IMR-90 (cell line): ENCODE results near the gene NOS2. TPM values are rescaled to one million over a fixed set of nuclear protein-coding genes. Genes with fewer than 3 reads are reported as not detected.
"Not testable (repeated sequence)": the region's sequence is repeated elsewhere in the genome, so short reads cannot be mapped to it uniquely, and the experiment has no call there.

Experiments
- ATAC-seq: fragments of 200-7000 bp; cut with Tn5 transposase; 2 replicates; pipeline ENCODE4 v1.9.1; 2020; ENCODE audit warnings: low read depth, mild to moderate bottlenecking, moderate library complexity
- BruUV-seq: library from RNA; stranded (reverse); fragments of 400-500 nt; replicated peaks from 2 replicates; lab custom pipeline; 2021; lab: Mats Ljungman, UMichigan
- CTCF ChIA-PET: fragments of 300-600 bp; formaldehyde crosslinking; extraction: SDS; loops from one replicate; lab custom pipeline; 2021; ENCODE audit warnings: antibody characterized with exemption; lab: Yijun Ruan, JAX
- POLR2A ChIA-PET: fragments of 300-600 bp; sonication (Branson Sonifier 250); formaldehyde crosslinking; loops from one replicate; lab custom pipeline; 2022; ENCODE audit warnings: antibody characterized with exemption; ENCODE audit not compliant: unreplicated experiment; lab: Charles Lee
- DNase-seq: peaks from one replicate; pipeline ENCODE4 v3.0.0; 2013
- H2AFZ ChIP-seq: replicated peaks from 2 replicates; pipeline ENCODE3; 2013; ENCODE audit warnings: low read length, mild to moderate bottlenecking; ENCODE audit not compliant: poor library complexity
- H2AK5ac ChIP-seq: 2 replicates; pipeline ENCODE4 v1.6.1; 2013; ENCODE audit warnings: low read depth, low read length, inconsistent platforms
- H2AK9ac ChIP-seq: replicated peaks from 2 replicates; pipeline ENCODE3; 2013; ENCODE audit warnings: mild to moderate bottlenecking, low read depth, low read length, moderate library complexity; ENCODE audit not compliant: poor library complexity
- H2BK120ac ChIP-seq: 2 replicates; pipeline ENCODE4 v1.6.1; 2013; ENCODE audit warnings: low read depth, low read length, inconsistent platforms
- H2BK15ac ChIP-seq: 3 replicates; pipeline ENCODE4 v1.6.1; 2013; ENCODE audit warnings: low read depth, low read length, inconsistent platforms
- H2BK20ac ChIP-seq: 2 replicates; pipeline ENCODE4 v1.6.1; 2013; ENCODE audit warnings: low read depth, mild to moderate bottlenecking, inconsistent platforms, low read length, moderate library complexity
- H2BK5ac ChIP-seq: 2 replicates; pipeline ENCODE4 v1.6.1; 2013; ENCODE audit warnings: mild to moderate bottlenecking, low read depth, low read length, inconsistent platforms; ENCODE audit not compliant: poor library complexity, severe bottlenecking
- H3K14ac ChIP-seq: replicated peaks from 2 replicates; pipeline ENCODE4 v1.6.1; 2013; ENCODE audit warnings: low read depth, low read length, inconsistent platforms
- H3K18ac ChIP-seq: 2 replicates; pipeline ENCODE4 v1.6.1; 2013; ENCODE audit warnings: low read depth, low read length, control low read depth
- H3K23ac ChIP-seq: 2 replicates; pipeline ENCODE4 v1.6.1; 2013; ENCODE audit warnings: low read depth, low read length, inconsistent platforms
- H3K27ac ChIP-seq: 2 replicates; pipeline ENCODE4 v1.5.1; 2013; ENCODE audit warnings: mild to moderate bottlenecking, control low read depth, low read length; ENCODE audit not compliant: insufficient read depth
- H3K27me3 ChIP-seq: 2 replicates; pipeline ENCODE4 v1.6.1; 2013; ENCODE audit warnings: low read length; ENCODE audit not compliant: control insufficient read depth, insufficient read depth
- H3K36me3 ChIP-seq: 2 replicates; pipeline ENCODE4 v1.6.1; 2013; ENCODE audit warnings: low read length, mixed read lengths; ENCODE audit not compliant: control insufficient read depth, insufficient read depth
- H3K4ac ChIP-seq: 2 replicates; pipeline ENCODE4 v1.6.1; 2013; ENCODE audit warnings: low read depth, low read length, inconsistent platforms
- H3K4me1 ChIP-seq: 2 replicates; pipeline ENCODE4 v1.6.1; 2013; ENCODE audit warnings: low read length, mixed read lengths; ENCODE audit not compliant: control insufficient read depth, insufficient read depth
- H3K4me2 ChIP-seq: 2 replicates; pipeline ENCODE4 v1.6.1; 2013; ENCODE audit warnings: low read depth, mild to moderate bottlenecking, control low read depth, low read length, moderate library complexity
- H3K4me3 ChIP-seq: 2 replicates; pipeline ENCODE4 v1.5.1; 2013; ENCODE audit warnings: low read depth, mild to moderate bottlenecking, control low read depth, low read length, moderate library complexity; ENCODE audit not compliant: insufficient read depth
- H3K56ac ChIP-seq: 2 replicates; pipeline ENCODE4 v1.6.1; 2013; ENCODE audit warnings: low read length, inconsistent platforms; ENCODE audit not compliant: insufficient read depth; ENCODE audit errors: extremely low read depth
- H3K79me1 ChIP-seq, 2 experiments: 2 replicates each; pipeline ENCODE4 v1.6.1; 2013; ENCODE audit warnings: low read length in 2 of 2, inconsistent platforms in 1 of 2, low read depth in 1 of 2
- H3K9ac ChIP-seq: 2 replicates; pipeline ENCODE4 v1.6.1; 2013; ENCODE audit warnings: low read depth, low read length, control low read depth
- H3K9me1 ChIP-seq: 2 replicates; pipeline ENCODE4 v1.6.1; 2013; ENCODE audit warnings: low read length, inconsistent platforms; ENCODE audit not compliant: insufficient read depth
- H3K9me3 ChIP-seq: 2 replicates; pipeline ENCODE4 v1.6.1; 2013; ENCODE audit warnings: low read length; ENCODE audit not compliant: control insufficient read depth, insufficient read depth
- H4K20me1 ChIP-seq: 2 replicates; pipeline ENCODE4 v1.6.1; 2013; ENCODE audit warnings: low read length, inconsistent platforms; ENCODE audit not compliant: insufficient read depth
- H4K5ac ChIP-seq: 2 replicates; pipeline ENCODE4 v1.6.1; 2013; ENCODE audit warnings: mild to moderate bottlenecking, low read depth, low read length, control low read depth
- H4K8ac ChIP-seq, 2 experiments: 2 replicates each; pipeline ENCODE4 v1.6.1; 2013; ENCODE audit warnings: low read depth in 2 of 2, low read length in 2 of 2, control low read depth in 1 of 2, inconsistent platforms in 1 of 2
- H4K91ac ChIP-seq: 2 replicates; pipeline ENCODE4 v1.6.1; 2013; ENCODE audit warnings: low read depth, low read length, inconsistent platforms; ENCODE audit not compliant: insufficient read depth
- CEBPB ChIP-seq: IDR thresholded peaks from 2 replicates; pipeline ENCODE4 v1.6.1; 2012; ENCODE audit warnings: low read depth, low read length, improper control_type of control experiment
- CHD1 ChIP-seq: IDR thresholded peaks from 2 replicates; pipeline ENCODE4 v1.6.1; 2012; ENCODE audit warnings: low read depth, low read length, improper control_type of control experiment
- POLR2A ChIP-seq: IDR thresholded peaks from 2 replicates; pipeline ENCODE4 v1.6.1; 2012; ENCODE audit warnings: mild to moderate bottlenecking, low read depth, low read length
- RCOR1 ChIP-seq: IDR thresholded peaks from 2 replicates; pipeline ENCODE4 v1.6.1; 2012; ENCODE audit warnings: mild to moderate bottlenecking, low read length, improper control_type of control experiment; ENCODE audit not compliant: insufficient replicate concordance
- RFX5 ChIP-seq: IDR thresholded peaks from 2 replicates; pipeline ENCODE4 v1.8.0; 2012; ENCODE audit warnings: low read depth, mild to moderate bottlenecking, low read length, moderate library complexity
- SMC3 ChIP-seq: fragments of 150-350 bp; IDR thresholded peaks from 2 replicates; pipeline ENCODE4 v1.6.1; 2016; ENCODE audit warnings: low read depth, mild to moderate bottlenecking, antibody characterized with exemption, low read length, moderate library complexity
- WGBS, 2 experiments: methylation state at CpG; one replicate each; pipeline versions ENCODE4 v1.1.5 to v1.1.7; 2013; ENCODE audit warnings: missing lambda C conversion rate in 2 of 2; ENCODE audit not compliant: insufficient read length in 1 of 2; ENCODE audit errors: extremely low coverage in 2 of 2; 5-methylcytosine and 5-hydroxymethylcytosine counted together
- dilution Hi-C: fragments of 300-500 bp; cut with HindIII; formaldehyde crosslinking; loops from one replicate; pipeline ENCODE4 v1.14.3; 2018; ENCODE audit warnings: low sequenced_read_pairs; ENCODE audit not compliant: unreplicated experiment
- in situ Hi-C: fragments of 300-500 bp; cut with MboI; formaldehyde crosslinking; loops from 3 replicates; pipeline ENCODE4 v1.14.3; 2019; ENCODE audit warnings: low sequenced_read_pairs, inconsistent platforms, mixed read lengths
- intact Hi-C: fragments of 100-400 bp; cut with micrococcal nuclease; formaldehyde crosslinking; loops from 2 replicates; pipeline ENCODE4 v1.10.0; 2022
- polyA plus RNA-seq, 3 experiments: library from polyadenylated mRNA; depleted of rRNA; stranded (reverse); fragments of >200 nt; gene quantifications; 2 replicates each; pipeline ENCODE4 v1.2.3, GENCODE V29; 2012; ENCODE audit warnings: low replicate concordance in 1 of 3
- total RNA-seq: library from RNA; depleted of rRNA; stranded (reverse); fragments of >200 nt; gene quantifications from 2 replicates; pipeline ENCODE4 v1.2.3, GENCODE V29; 2012

Gene NOS2
- total and polyA plus RNA-seq, 2 of the 4 experiments (the other 2 are of a cell fraction), result under 0.01 TPM; not detected in 1

- Histone ChIP-seq H3K9me3 (no peaks in the 10 kb centered on the region), H4K8ac (no peak overlapping the region), H3K4me2 (no peak overlapping the region), H2BK20ac (no peak overlapping the region), H3K9ac (no peak overlapping the region), H3K36me3 (no peaks in the 10 kb centered on the region), H3K56ac (no peak overlapping the region), H2AK9ac (no peak overlapping the region), H3K27ac (no peak overlapping the region), H2AK5ac (no peak overlapping the region), H4K20me1 (no peaks in the 10 kb centered on the region), H3K18ac (no peak overlapping the region), H3K4ac (no peak overlapping the region), H4K91ac (no peak overlapping the region), H2BK15ac (no peak overlapping the region), H2AFZ (no peak overlapping the region), H3K4me3 (no peak overlapping the region), H2BK120ac (no peak overlapping the region), H3K79me1 (no peaks in the 10 kb centered on the region), H4K5ac (no peak overlapping the region), H3K4me1 (no peaks in the 10 kb centered on the region), H3K23ac (no peak overlapping the region), H3K27me3 (peaks cover 3% of the 10 kb centered on the region), H3K14ac (no peak overlapping the region), H2BK5ac (no peak overlapping the region), H3K9me1 (no peaks in the 10 kb centered on the region)
- ChIA-PET POLR2A (no interaction called here), CTCF (interaction anchor here (0.6 kb wide), 1 partner anchor 457 kb away, joined by 3 read pairs; no protein-coding TSS in a partner anchor)
- in situ Hi-C loops, result no loop called here
- intact Hi-C loops, result no loop called here
- ATAC-seq (no peak), DNase-seq (no peak)
- dilution Hi-C loops, result no loop called here
- no peak for TF ChIP-seq CHD1
- TF ChIP-seq RCOR1, result no peak
- no peak for TF ChIP-seq SMC3
- no peak for TF ChIP-seq RFX5
- no peak for TF ChIP-seq CEBPB
- TF ChIP-seq POLR2A, result no peak
- BruUV-seq, result no TSS peak
These were observed 32.5 kb upstream of the NOS2 start for GRCh38 chr17:27832831-27833230.

GRCh38 chr17:27829888-27830287, 29.6 kb upstream of the NOS2 start:
- H3K4me3 ChIP-seq, H3K4ac ChIP-seq, H3K18ac ChIP-seq, H3K27me3 ChIP-seq, H3K4me1 ChIP-seq, in situ Hi-C loops, H2AK9ac ChIP-seq, H2BK5ac ChIP-seq, H4K8ac ChIP-seq, DNase-seq, H3K56ac ChIP-seq, H2BK120ac ChIP-seq, H3K27ac ChIP-seq, H4K91ac ChIP-seq, BruUV-seq, intact Hi-C loops, H3K14ac ChIP-seq, H4K20me1 ChIP-seq, H2AFZ ChIP-seq, H4K5ac ChIP-seq, dilution Hi-C loops, CTCF ChIA-PET, H3K9ac ChIP-seq, H3K79me1 ChIP-seq, H3K4me2 ChIP-seq, H3K9me1 ChIP-seq, H2AK5ac ChIP-seq, POLR2A ChIA-PET, H2BK15ac ChIP-seq, H3K36me3 ChIP-seq, H3K9me3 ChIP-seq, H2BK20ac ChIP-seq, H3K23ac ChIP-seq, ATAC-seq: not testable (repeated sequence)
- WGBS, 2 experiments, result no CpG with 5 or more reads among the region's 1 CpG
